H9 (cell line): ENCODE results near the gene BICDL1. TPM values are rescaled to one million over a fixed set of nuclear protein-coding genes. Genes with fewer than 3 reads are reported as not detected.

Experiments
- DNase-seq: peaks from one replicate; pipeline ENCODE4 v3.0.0-alpha.2; 2017
- H2AFZ ChIP-seq: one replicate; pipeline ENCODE4 v1.6.1; 2013; ENCODE audit warnings: mild to moderate bottlenecking, low read length, control low read depth, moderate library complexity
- H2AK5ac ChIP-seq: 2 replicates; pipeline ENCODE4 v1.6.1; 2013; ENCODE audit warnings: low read length, control low read depth, mixed read lengths; ENCODE audit not compliant: insufficient read length
- H2BK120ac ChIP-seq: one replicate; pipeline ENCODE4 v1.6.1; 2013; ENCODE audit warnings: low read depth, mild to moderate bottlenecking, low read length, control low read depth, inconsistent platforms; ENCODE audit not compliant: poor library complexity, severe bottlenecking
- H2BK12ac ChIP-seq: 2 replicates; pipeline ENCODE4 v1.6.1; 2013; ENCODE audit warnings: low read length, control low read depth, mixed read lengths, low read depth; ENCODE audit not compliant: insufficient read length
- H2BK15ac ChIP-seq: 2 replicates; pipeline ENCODE4 v1.6.1; 2013; ENCODE audit warnings: low read depth, low read length, control low read depth
- H2BK20ac ChIP-seq: one replicate; pipeline ENCODE4 v1.6.1; 2013; ENCODE audit warnings: low read depth, mild to moderate bottlenecking, low read length, control low read depth, inconsistent platforms; ENCODE audit not compliant: poor library complexity, severe bottlenecking
- H2BK5ac ChIP-seq: 2 replicates; pipeline ENCODE4 v1.6.1; 2013; ENCODE audit warnings: low read length, control low read depth, mixed read lengths; ENCODE audit not compliant: insufficient read length
- H3K14ac ChIP-seq: 2 replicates; pipeline ENCODE4 v1.6.1; 2013; ENCODE audit warnings: low read length, control low read depth; ENCODE audit not compliant: insufficient read depth
- H3K18ac ChIP-seq: 2 replicates; pipeline ENCODE4 v1.6.1; 2013; ENCODE audit warnings: low read depth, mild to moderate bottlenecking, mixed read lengths, low read length, control low read depth; ENCODE audit not compliant: insufficient read length
- H3K23ac ChIP-seq: 2 replicates; pipeline ENCODE4 v1.6.1; 2013; ENCODE audit warnings: low read length, control low read depth, mixed read lengths, low read depth; ENCODE audit not compliant: insufficient read length
- H3K23me2 ChIP-seq: 2 replicates; pipeline ENCODE4 v1.6.1; 2013; ENCODE audit warnings: low read depth, mild to moderate bottlenecking, mixed read lengths, low read length, control low read depth; ENCODE audit not compliant: insufficient read length, poor library complexity, severe bottlenecking
- H3K27ac ChIP-seq: 2 replicates; pipeline ENCODE4 v1.5.1; 2013; ENCODE audit warnings: low read length, control low read depth, mixed read lengths, low read depth; ENCODE audit not compliant: insufficient read length
- H3K27me3 ChIP-seq: 2 replicates; pipeline ENCODE4 v1.6.1; 2013; ENCODE audit warnings: low read length, control low read depth, inconsistent platforms; ENCODE audit not compliant: insufficient read depth
- H3K4ac ChIP-seq: 2 replicates; pipeline ENCODE4 v1.6.1; 2013; ENCODE audit warnings: low read depth, mild to moderate bottlenecking, control low read depth, inconsistent platforms, low read length, moderate library complexity
- H3K4me1 ChIP-seq: 2 replicates; pipeline ENCODE4 v1.6.1; 2013; ENCODE audit warnings: low read length, control low read depth, inconsistent platforms; ENCODE audit not compliant: insufficient read depth
- H3K4me2 ChIP-seq: 2 replicates; pipeline ENCODE4 v1.6.1; 2013; ENCODE audit warnings: low read length, control low read depth, mixed read lengths; ENCODE audit not compliant: insufficient read length, insufficient read depth
- H3K56ac ChIP-seq: 2 replicates; pipeline ENCODE4 v1.6.1; 2013; ENCODE audit warnings: low read depth, mild to moderate bottlenecking, mixed read lengths, low read length, control low read depth; ENCODE audit not compliant: insufficient read length
- H3K79me1 ChIP-seq: 2 replicates; pipeline ENCODE4 v1.6.1; 2013; ENCODE audit warnings: low read depth, mild to moderate bottlenecking, moderate library complexity, low read length, control low read depth, inconsistent platforms; ENCODE audit not compliant: insufficient read depth, poor library complexity, severe bottlenecking
- H3K79me2 ChIP-seq: 2 replicates; pipeline ENCODE4 v1.6.1; 2013; ENCODE audit warnings: low read length, control low read depth, inconsistent platforms; ENCODE audit not compliant: insufficient read depth
- H3K9ac ChIP-seq: 2 replicates; pipeline ENCODE4 v1.6.1; 2013; ENCODE audit warnings: low read length, control low read depth, mixed read lengths; ENCODE audit not compliant: insufficient read length; ENCODE audit errors: extremely low read depth
- H3K9me3 ChIP-seq: one replicate; pipeline ENCODE4 v1.6.1; 2013; ENCODE audit warnings: low read depth, low read length, inconsistent platforms; ENCODE audit not compliant: control insufficient read depth
- H3T11ph ChIP-seq: one replicate; pipeline ENCODE4 v1.6.1; 2013; ENCODE audit warnings: mild to moderate bottlenecking, low read length, control low read depth, inconsistent platforms
- H4K20me1 ChIP-seq: one replicate; pipeline ENCODE4 v1.6.1; 2013; ENCODE audit not compliant: control insufficient read depth, insufficient read length, insufficient read depth
- H4K5ac ChIP-seq: 2 replicates; pipeline ENCODE4 v1.6.1; 2013; ENCODE audit warnings: low read depth, mild to moderate bottlenecking, mixed read lengths, low read length, control low read depth; ENCODE audit not compliant: insufficient read length
- H4K8ac ChIP-seq: replicated peaks from 2 replicates; pipeline ENCODE4 v1.6.1; 2013; ENCODE audit warnings: low read length, control low read depth, mixed read lengths, low read depth; ENCODE audit not compliant: insufficient read length
- H4K91ac ChIP-seq: 2 replicates; pipeline ENCODE4 v1.6.1; 2013; ENCODE audit warnings: low read depth, mild to moderate bottlenecking, moderate library complexity, mixed read lengths, low read length, control low read depth; ENCODE audit not compliant: insufficient read length
- H3K27ac Mint-ChIP-seq, 3 experiments: 2 replicates in 2 of 3; 3 replicates in 1 of 3; pipeline ENCODE4 v1.8.0; 2020 to 2021; ENCODE audit warnings: mixed read lengths in 3 of 3, mild to moderate bottlenecking in 1 of 3, moderate library complexity in 1 of 3
- H3K27me3 Mint-ChIP-seq: 2 replicates; pipeline ENCODE4 v1.8.0; 2021; ENCODE audit warnings: low read depth, mild to moderate bottlenecking, moderate library complexity, mixed read lengths
- H3K36me3 Mint-ChIP-seq, 3 experiments: 2 replicates in 2 of 3; 3 replicates in 1 of 3; pipeline ENCODE4 v1.8.0; 2020 to 2021; ENCODE audit warnings: low read depth in 3 of 3, mixed read lengths in 3 of 3; ENCODE audit not compliant: insufficient read depth in 1 of 3
- H3K4me1 Mint-ChIP-seq, 2 experiments: 2 replicates each; pipeline ENCODE4 v1.8.0; 2020; ENCODE audit warnings: mixed read lengths in 2 of 2
- H3K4me3 Mint-ChIP-seq, 2 experiments: 2 replicates in 1 of 2; 3 replicates in 1 of 2; pipeline ENCODE4 v1.8.0; 2020 to 2021; ENCODE audit warnings: mild to moderate bottlenecking in 2 of 2, mixed read lengths in 2 of 2, moderate library complexity in 1 of 2
- H3K9me3 Mint-ChIP-seq, 2 experiments: 2 replicates in 1 of 2; 3 replicates in 1 of 2; pipeline ENCODE4 v1.8.0; 2020; ENCODE audit warnings: mild to moderate bottlenecking in 2 of 2, mixed read lengths in 2 of 2, moderate library complexity in 1 of 2
- WGBS: extraction: QIAGEN DNeasy Blood & Tissue Kit; methylation state at CpG from one replicate; pipeline ENCODE4 v1.1.7; 2013; ENCODE audit warnings: missing lambda C conversion rate, low lambda C conversion rate, mixed read lengths; ENCODE audit not compliant: insufficient read length; ENCODE audit errors: extremely low coverage; 5-methylcytosine and 5-hydroxymethylcytosine counted together
- total RNA-seq: library from RNA; stranded (reverse); gene quantifications from 2 replicates; pipeline ENCODE4 v1.2.1, GENCODE V29; 2021
- TF ChIP-seq, protein P1 (sequence below): fragments of 200-600 bp; sonication (generic); conservative IDR thresholded peaks from 3 replicates; pipeline ENCODE4 v1.8.0; 2021; ENCODE audit warnings: antibody characterized with exemption, mild to moderate bottlenecking

Gene BICDL1
- total RNA-seq, 1 experiment from 2014 or later, result 13.8 TPM

DNA sequence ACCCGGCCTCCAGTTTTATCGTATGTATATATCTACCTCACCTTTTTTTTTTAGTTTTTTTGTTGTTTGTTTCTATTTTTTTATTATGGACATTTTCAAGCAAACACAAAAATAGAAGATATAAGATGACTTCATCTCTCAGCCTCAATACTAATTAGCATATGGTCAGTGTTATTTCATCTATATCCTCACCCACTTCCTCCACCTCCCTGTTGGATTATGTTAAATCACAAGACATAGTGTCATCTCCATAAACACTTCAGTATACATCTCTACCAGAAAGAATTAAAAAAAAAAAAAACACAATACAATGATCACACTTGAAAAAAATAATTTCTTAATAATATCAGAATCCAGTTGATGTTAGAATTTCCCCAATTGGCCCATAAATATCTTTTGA, 92.6 kb downstream of the BICDL1 start:
- no peak overlapping the region for H3T11ph ChIP-seq
- H3K23me2 ChIP-seq, result no peaks in the 10 kb centered on the region
- Mint-ChIP-seq H3K4me3 (no peak overlapping the region), H3K27ac (no peak overlapping the region), H3K36me3 (peaks cover 5 to 17% (median 15%) of the 10 kb centered on the region in 3 experiments; a peak in 4 of 7 replicates), H3K9me3 (no peaks in the 10 kb centered on the region; a peak in 1 of 5 replicates), H3K27me3 (no peaks in the 10 kb centered on the region), H3K4me1 (peaks cover 25 to 28% of the 10 kb centered on the region in 2 experiments)
- no peak overlapping the region for H2AK5ac ChIP-seq
- H3K23ac ChIP-seq, result no peak overlapping the region
- no peak overlapping the region for H3K56ac ChIP-seq
- H2BK20ac ChIP-seq, result no peak overlapping the region
- H2BK15ac ChIP-seq, result no peak overlapping the region
- no peak overlapping the region for H3K18ac ChIP-seq
- TF ChIP-seq, protein P1, sequence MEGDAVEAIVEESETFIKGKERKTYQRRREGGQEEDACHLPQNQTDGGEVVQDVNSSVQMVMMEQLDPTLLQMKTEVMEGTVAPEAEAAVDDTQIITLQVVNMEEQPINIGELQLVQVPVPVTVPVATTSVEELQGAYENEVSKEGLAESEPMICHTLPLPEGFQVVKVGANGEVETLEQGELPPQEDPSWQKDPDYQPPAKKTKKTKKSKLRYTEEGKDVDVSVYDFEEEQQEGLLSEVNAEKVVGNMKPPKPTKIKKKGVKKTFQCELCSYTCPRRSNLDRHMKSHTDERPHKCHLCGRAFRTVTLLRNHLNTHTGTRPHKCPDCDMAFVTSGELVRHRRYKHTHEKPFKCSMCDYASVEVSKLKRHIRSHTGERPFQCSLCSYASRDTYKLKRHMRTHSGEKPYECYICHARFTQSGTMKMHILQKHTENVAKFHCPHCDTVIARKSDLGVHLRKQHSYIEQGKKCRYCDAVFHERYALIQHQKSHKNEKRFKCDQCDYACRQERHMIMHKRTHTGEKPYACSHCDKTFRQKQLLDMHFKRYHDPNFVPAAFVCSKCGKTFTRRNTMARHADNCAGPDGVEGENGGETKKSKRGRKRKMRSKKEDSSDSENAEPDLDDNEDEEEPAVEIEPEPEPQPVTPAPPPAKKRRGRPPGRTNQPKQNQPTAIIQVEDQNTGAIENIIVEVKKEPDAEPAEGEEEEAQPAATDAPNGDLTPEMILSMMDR, result no peak
- H2AFZ ChIP-seq, result no peak overlapping the region
- no peak overlapping the region for H4K8ac ChIP-seq
- WGBS, result no CpG with 5 or more reads among the region's 2 CpGs
- no peak overlapping the region for H4K91ac ChIP-seq
- no peak overlapping the region for H2BK120ac ChIP-seq
- no peaks in the 10 kb centered on the region for H3K79me1 ChIP-seq
- H3K4me1 ChIP-seq, result peaks cover 8% of the 10 kb centered on the region
- no peak overlapping the region for H2BK5ac ChIP-seq
- DNase-seq, result no peak
- H3K27ac ChIP-seq, result no peak overlapping the region
- H3K9ac ChIP-seq, result no peak overlapping the region
- H4K20me1 ChIP-seq, result no peaks in the 10 kb centered on the region
- H3K4ac ChIP-seq, result no peak overlapping the region
- no peak overlapping the region for H2BK12ac ChIP-seq
- H3K9me3 ChIP-seq, result no peaks in the 10 kb centered on the region
- H3K27me3 ChIP-seq, result no peaks in the 10 kb centered on the region
- no peak overlapping the region for H4K5ac ChIP-seq
- H3K4me2 ChIP-seq, result no peak overlapping the region
- H3K14ac ChIP-seq, result no peak overlapping the region
- no peaks in the 10 kb centered on the region for H3K79me2 ChIP-seq
